Measurements from ENCODE around the gene SETD3.

The SETD3 gene

DNA sequence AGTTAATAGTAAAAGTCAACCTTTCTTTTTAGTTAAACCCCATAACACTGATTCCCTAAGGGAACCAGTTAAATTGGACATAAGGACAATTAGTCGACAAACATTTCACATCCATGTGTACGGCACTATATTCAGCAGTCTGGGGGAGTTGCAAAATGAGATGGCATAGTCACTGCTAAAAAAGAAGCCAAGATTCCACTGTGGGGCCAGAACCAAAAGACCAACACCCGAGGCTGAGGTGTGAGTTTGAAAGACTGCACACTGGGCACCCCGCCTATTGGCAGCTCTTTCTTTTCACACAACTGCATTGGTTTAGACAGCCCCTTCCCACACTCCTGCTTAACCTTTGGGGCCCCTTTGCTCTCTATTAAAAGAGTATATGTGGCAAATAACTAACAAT, 16.7 kb downstream of the SETD3 start:
- H3K27me3 Mint-ChIP-seq (ENCODE audit: low read depth), result no peaks in the 10 kb centered on the region
- no peak overlapping the region for H3K27ac Mint-ChIP-seq
- H3K36me3 Mint-ChIP-seq (ENCODE audit: low read depth), result peaks cover 30% of the 10 kb centered on the region
- H3K9me3 Mint-ChIP-seq, result no peaks in the 10 kb centered on the region
- H3K4me1 Mint-ChIP-seq (ENCODE audit: low read depth), result peaks cover 19% of the 10 kb centered on the region
- no peak overlapping the region for H3K4me3 Mint-ChIP-seq

DNA sequence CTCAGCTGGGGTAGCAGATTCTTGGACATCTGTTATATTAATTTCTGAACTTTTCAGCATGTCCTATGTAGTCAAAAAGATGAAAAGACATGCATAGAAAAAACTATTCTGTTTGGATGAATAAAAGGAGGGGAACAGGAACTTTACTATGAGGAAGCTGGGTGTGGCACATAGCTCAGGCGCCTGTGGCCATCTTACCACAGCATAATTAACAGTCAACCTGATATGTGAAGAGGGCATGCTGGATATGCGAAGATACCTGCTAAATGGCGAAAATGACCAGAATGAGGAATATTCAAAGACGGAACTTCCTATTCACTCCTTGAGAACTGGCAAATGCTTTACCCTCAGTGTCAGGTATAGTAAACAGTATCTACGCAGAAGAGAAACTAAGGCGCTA, 18.4 kb downstream of the SETD3 start:
- H3K36me3 Mint-ChIP-seq (ENCODE audit: low read depth), result peaks cover 38% of the 10 kb centered on the region
- peaks cover 11% of the 10 kb centered on the region for H3K4me1 Mint-ChIP-seq (ENCODE audit: low read depth)
- H3K9me3 Mint-ChIP-seq, result no peaks in the 10 kb centered on the region
- no peaks in the 10 kb centered on the region for H3K27me3 Mint-ChIP-seq (ENCODE audit: low read depth)
- H3K27ac Mint-ChIP-seq, result no peak overlapping the region
- H3K4me3 Mint-ChIP-seq, result no peak overlapping the region

DNA sequence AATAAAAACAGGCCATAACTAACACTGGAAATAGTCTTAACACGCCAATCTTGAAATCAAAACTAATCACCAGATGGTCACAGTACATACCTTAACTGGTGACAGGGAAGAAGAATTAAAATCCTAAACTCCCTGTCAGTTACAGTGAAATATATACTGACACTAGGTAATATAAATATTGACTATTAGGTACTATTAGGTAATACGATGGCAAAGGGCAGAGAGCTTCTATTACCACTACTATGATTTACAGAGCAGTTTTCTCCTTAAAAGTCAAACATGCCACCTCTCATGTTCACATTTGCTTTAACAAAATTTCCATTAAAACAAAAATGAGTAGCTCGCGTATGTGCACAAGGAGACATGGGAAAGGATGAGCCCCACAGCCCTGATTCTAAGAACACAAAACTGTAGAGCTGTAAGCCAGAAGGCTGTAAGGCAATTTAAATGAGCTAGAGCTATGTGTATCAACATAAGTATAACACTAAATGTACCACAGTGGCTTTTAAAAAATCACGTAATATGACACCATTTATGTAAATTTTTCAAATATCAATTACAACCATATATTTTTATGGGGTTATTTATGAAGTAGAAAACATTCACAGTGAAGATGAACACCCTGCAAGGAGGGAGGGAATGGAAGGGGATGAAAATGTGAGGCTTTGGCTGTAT, 19.1 kb downstream of the SETD3 start:
- H3K36me3 Mint-ChIP-seq (ENCODE audit: low read depth), result peaks cover 44% of the 10 kb centered on the region

DNA sequence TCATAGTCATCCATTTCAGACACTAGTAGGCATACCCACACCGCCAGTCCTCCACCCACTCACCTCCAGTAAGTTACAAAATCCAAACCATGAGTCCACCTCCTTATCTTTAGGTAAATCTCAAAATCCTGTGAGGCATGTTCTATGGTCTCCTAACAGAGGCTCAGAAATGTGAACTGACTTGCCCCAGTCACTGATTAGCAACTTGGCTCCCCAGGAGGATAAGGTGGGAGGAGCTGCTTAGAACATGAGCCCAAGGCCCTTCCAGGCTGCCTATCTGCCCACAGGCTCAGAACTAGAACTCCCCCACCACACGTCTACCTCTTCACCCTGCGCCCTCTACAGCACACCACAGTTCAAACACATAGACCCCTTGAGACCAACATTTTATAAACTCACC, 19.9 kb downstream of the SETD3 start:
- Mint-ChIP-seq H3K4me3 (no peak overlapping the region), H3K27ac (no peak overlapping the region), H3K36me3 (ENCODE audit: low read depth) (peaks cover 44% of the 10 kb centered on the region), H3K27me3 (ENCODE audit: low read depth) (no peaks in the 10 kb centered on the region), H3K4me1 (ENCODE audit: low read depth) (peaks cover 11% of the 10 kb centered on the region), H3K9me3 (no peaks in the 10 kb centered on the region)

More for the DNA sequence above, 19.1 kb downstream of the SETD3 start:
- no peaks in the 10 kb centered on the region for H3K27me3 Mint-ChIP-seq (ENCODE audit: low read depth)
- no peak overlapping the region for H3K27ac Mint-ChIP-seq
- peaks cover 11% of the 10 kb centered on the region for H3K4me1 Mint-ChIP-seq (ENCODE audit: low read depth)
- no peak overlapping the region for H3K4me3 Mint-ChIP-seq
- no peaks in the 10 kb centered on the region for H3K9me3 Mint-ChIP-seq

DNA sequence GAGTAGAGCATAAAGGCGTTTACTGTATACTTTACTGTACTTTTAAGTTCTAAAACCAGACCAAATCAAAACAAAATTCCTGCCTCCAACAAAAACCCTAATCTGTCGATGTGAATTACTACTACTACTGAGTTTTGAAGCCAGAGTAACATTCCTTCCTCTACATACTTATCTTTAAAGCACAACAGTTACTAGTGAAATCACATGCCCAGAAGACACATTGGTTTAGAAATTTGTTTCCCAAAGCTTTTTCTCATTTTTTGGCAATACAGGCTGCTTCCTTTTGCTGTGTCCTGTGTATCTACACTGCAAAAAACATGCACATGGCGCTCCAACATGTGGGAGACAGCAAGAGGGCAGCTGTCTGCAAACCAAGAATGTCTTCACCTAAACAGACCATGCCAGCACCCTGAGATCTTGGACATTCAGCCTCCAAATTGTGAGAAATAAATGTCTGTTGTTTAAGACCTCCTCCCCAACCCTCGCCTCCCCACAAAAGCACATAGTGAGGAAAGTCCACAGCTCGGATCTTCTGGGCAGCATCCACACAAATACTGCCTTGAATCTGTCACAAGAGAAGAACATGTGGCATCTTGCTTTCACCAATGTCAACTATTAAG, 21.1 kb downstream of the SETD3 start:
- H3K9me3 Mint-ChIP-seq, result no peaks in the 10 kb centered on the region
- H3K27me3 Mint-ChIP-seq (ENCODE audit: low read depth), result no peaks in the 10 kb centered on the region
- H3K27ac Mint-ChIP-seq, result no peak overlapping the region
- H3K36me3 Mint-ChIP-seq (ENCODE audit: low read depth), result peaks cover 46% of the 10 kb centered on the region
- peaks cover 11% of the 10 kb centered on the region for H3K4me1 Mint-ChIP-seq (ENCODE audit: low read depth)
- H3K4me3 Mint-ChIP-seq, result no peak overlapping the region

DNA sequence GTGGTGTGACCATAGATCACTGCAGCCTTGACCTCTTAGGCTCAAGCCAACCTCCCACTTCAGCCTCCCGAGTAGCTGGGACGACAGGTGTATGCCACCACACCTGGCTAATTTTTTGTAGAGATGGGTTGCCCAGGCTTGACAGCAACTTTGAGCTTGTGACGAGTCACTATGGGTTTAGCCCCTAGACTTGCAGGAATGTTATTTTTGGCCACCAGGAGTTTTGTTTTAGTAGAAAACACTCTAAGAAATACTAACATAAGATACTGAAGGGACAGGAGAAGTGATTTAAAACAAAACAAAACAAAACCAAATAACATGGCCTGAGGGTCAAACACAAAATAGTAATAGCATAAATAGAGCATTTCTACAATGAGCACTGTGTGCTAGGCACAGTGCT, 26.4 kb downstream of the SETD3 start:
- H3K27ac Mint-ChIP-seq, result no peak overlapping the region
- no peaks in the 10 kb centered on the region for H3K4me1 Mint-ChIP-seq (ENCODE audit: low read depth)

DNA sequence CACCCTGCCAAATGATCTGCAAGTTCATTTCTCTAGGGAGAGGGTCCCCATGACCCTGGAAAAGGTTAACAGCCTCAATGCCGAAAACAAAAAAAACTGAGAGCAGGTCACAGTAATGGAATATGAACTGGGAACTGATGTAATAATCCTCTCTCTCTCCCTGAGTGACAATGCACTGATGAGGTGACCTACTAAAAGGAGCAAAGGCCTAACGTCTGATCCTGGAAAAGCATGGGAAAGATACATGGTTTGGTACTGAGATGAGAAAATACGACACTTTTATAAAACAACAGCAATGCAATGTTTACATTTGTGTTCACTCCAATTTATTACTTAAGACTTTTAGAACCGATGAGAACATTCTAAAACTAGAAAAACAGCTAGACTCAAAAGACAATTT, 27.7 kb downstream of the SETD3 start:
- Mint-ChIP-seq H3K27ac (no peak overlapping the region), H3K36me3 (ENCODE audit: low read depth) (peaks cover 18% of the 10 kb centered on the region), H3K4me3 (no peak overlapping the region), H3K27me3 (ENCODE audit: low read depth) (no peaks in the 10 kb centered on the region), H3K4me1 (ENCODE audit: low read depth) (peaks cover 4% of the 10 kb centered on the region), H3K9me3 (no peaks in the 10 kb centered on the region)

More for the DNA sequence above, 26.4 kb downstream of the SETD3 start:
- Mint-ChIP-seq H3K27me3 (ENCODE audit: low read depth) (no peaks in the 10 kb centered on the region), H3K4me3 (no peak overlapping the region), H3K9me3 (no peaks in the 10 kb centered on the region), H3K36me3 (ENCODE audit: low read depth) (peaks cover 19% of the 10 kb centered on the region)

DNA sequence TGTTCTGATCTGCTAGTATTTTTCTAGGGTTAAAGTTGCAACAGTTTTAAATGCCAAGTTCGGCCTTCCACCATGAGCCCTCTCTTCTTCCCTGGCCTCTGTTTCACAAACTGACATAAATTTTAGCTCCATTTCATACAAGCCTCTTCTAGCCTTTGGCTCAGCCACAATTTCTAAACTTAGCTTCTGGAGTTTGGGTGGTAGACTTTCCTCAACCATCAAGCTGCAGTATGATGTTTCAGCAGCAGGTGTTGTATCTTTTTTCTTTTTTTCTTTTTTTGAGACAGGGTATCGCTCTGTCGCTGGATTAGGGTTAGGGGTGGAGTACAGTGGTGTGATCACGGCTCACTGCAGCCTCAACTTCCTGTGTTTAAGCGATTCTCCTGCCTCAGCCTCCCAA, 29.4 kb downstream of the SETD3 start:
- no peak overlapping the region for H3K27ac Mint-ChIP-seq
- H3K4me3 Mint-ChIP-seq, result no peak overlapping the region
- no peaks in the 10 kb centered on the region for H3K27me3 Mint-ChIP-seq (ENCODE audit: low read depth)
- H3K9me3 Mint-ChIP-seq, result no peaks in the 10 kb centered on the region
- H3K36me3 Mint-ChIP-seq (ENCODE audit: low read depth), result peaks cover 16% of the 10 kb centered on the region
- peaks cover 6% of the 10 kb centered on the region for H3K4me1 Mint-ChIP-seq (ENCODE audit: low read depth)

DNA sequence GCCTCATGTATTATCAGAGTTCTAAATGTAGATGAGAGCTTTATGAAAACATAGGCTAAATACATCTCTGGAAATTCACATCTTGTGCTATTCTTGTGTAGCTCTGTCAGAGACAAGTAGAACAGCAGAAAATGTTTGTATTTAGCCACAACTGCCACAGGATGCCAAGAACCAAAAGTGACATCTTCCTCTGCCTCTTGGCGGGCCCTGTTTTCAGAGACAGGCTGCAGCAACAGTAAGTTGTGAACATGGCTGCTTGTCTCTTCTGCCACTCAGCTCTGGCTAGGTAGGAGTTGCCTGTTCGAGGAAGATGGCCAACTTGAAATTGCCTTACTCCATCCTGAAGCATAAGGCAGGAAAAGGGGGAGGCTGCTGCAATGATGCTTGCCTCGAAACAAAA, 30.4 kb downstream of the SETD3 start:
- H3K4me1 Mint-ChIP-seq (ENCODE audit: low read depth), result peaks cover 6% of the 10 kb centered on the region
- no peaks in the 10 kb centered on the region for H3K27me3 Mint-ChIP-seq (ENCODE audit: low read depth)
- no peaks in the 10 kb centered on the region for H3K9me3 Mint-ChIP-seq
- H3K4me3 Mint-ChIP-seq, result no peak overlapping the region
- H3K36me3 Mint-ChIP-seq (ENCODE audit: low read depth), result peaks cover 17% of the 10 kb centered on the region
- no peak overlapping the region for H3K27ac Mint-ChIP-seq

DNA sequence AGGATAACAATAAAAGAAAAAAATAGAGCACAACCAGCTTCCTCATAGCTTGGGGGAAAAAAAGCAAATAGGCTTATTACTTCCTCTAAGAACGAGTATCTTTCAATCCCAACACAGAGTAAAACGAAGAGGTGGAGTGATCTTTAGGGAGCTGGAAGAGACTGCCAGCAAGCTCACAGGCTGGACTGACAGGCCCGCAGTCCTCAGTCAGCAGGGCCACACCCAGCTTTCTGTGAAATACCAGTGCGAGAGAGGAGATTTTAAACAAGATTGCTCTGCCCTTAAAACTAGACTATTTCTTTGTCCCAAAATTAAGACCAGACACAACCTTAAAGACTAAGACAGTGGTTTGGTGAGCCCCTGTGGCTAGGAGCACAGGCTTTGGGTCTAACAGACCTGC, 32.9 kb downstream of the SETD3 start:
- Mint-ChIP-seq H3K27me3 (ENCODE audit: low read depth) (no peaks in the 10 kb centered on the region), H3K4me3 (no peak overlapping the region), H3K9me3 (no peaks in the 10 kb centered on the region), H3K36me3 (ENCODE audit: low read depth) (peaks cover 18% of the 10 kb centered on the region), H3K27ac (no peak overlapping the region), H3K4me1 (ENCODE audit: low read depth) (peaks cover 8% of the 10 kb centered on the region)

DNA sequence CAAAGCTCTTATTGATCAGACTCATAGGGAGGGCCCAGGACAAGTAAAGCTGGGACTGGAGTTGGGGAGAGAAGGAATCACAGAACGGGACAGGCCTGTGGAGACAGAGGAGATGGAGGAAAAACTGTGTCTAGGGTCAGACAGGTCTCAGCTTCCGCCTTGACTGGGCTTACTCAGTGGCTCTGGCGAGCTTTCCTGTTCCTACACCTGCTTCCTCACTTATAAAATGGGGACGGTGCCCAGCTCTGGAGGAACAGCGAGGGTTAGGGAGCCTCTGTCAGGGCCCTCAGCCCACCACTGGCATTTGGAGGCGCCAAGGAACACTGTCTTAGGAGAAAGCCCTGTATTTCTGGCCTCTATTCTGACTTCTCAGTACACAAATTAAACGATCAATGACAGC, 34.7 kb downstream of the SETD3 start:
- no peak overlapping the region for H3K4me3 Mint-ChIP-seq

DNA sequence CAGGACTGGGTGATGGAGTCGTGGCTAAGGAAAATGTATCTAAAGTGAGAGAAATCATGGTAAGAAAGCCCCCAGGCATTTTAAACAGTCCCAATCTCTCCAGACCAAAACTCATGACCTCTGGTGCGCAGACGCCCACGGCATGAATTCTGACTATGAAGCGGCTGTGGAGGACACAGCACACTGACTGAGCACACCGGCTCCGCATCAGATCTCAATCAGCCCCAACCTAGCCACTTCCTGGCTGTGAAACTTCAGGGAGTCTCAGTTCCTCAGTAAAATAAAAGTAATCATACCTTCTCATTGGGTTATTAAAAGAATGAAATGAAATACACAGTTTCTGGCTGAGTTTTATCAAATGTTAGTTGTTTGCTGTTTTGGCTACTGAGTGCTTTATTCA, 38.7 kb downstream of the SETD3 start:
- H3K4me3 Mint-ChIP-seq, result no peak overlapping the region
- peaks cover 26% of the 10 kb centered on the region for H3K36me3 Mint-ChIP-seq (ENCODE audit: low read depth)
- no peaks in the 10 kb centered on the region for H3K27me3 Mint-ChIP-seq (ENCODE audit: low read depth)
- no peak overlapping the region for H3K27ac Mint-ChIP-seq
- H3K9me3 Mint-ChIP-seq, result no peaks in the 10 kb centered on the region
- peaks cover 21% of the 10 kb centered on the region for H3K4me1 Mint-ChIP-seq (ENCODE audit: low read depth)

More for the DNA sequence above, 34.7 kb downstream of the SETD3 start:
- Mint-ChIP-seq H3K4me1 (ENCODE audit: low read depth) (peaks cover 21% of the 10 kb centered on the region), H3K36me3 (ENCODE audit: low read depth) (peaks cover 25% of the 10 kb centered on the region), H3K9me3 (no peaks in the 10 kb centered on the region), H3K27ac (no peak overlapping the region), H3K27me3 (ENCODE audit: low read depth) (no peaks in the 10 kb centered on the region)

DNA sequence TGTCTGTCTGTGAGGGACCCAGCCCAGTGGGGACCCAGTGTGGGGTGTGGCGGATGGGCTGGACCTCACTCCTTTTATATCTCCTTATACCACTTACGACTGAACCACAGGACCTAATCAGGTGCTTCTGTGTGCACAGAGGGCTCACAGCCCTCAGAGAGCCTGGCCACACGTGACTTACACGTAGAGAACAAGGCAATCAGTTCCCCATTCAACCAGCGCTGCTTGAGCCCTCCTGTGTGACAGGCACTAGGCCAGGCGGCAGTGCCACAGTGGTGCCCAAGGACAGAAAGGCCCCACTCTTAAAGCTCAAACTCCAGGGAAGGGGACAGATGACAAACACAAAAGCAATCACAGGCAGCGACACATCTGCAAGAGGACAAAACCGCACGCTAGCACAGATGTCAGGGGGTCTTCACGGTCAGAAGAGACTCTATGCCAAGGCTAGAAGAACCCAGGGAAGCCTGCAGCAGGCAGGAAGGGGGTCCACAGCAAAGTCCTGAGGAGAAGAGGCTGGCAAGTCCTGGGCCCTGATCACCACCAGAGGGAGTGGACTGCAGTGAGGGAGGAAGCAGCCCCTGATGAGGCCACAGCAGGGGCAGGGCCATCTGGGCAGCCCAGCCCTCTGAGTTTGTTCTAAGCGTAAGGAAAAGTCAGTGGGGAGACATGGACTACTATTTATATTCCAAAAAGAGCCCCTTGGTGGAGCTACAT, 39.3 kb downstream of the SETD3 start:
- Mint-ChIP-seq H3K27me3 (ENCODE audit: low read depth) (no peaks in the 10 kb centered on the region), H3K36me3 (ENCODE audit: low read depth) (peaks cover 23% of the 10 kb centered on the region), H3K27ac (peak overlapping the region; percentile 29), H3K9me3 (no peaks in the 10 kb centered on the region), H3K4me1 (ENCODE audit: low read depth) (peaks cover 27% of the 10 kb centered on the region), H3K4me3 (no peak overlapping the region)

DNA sequence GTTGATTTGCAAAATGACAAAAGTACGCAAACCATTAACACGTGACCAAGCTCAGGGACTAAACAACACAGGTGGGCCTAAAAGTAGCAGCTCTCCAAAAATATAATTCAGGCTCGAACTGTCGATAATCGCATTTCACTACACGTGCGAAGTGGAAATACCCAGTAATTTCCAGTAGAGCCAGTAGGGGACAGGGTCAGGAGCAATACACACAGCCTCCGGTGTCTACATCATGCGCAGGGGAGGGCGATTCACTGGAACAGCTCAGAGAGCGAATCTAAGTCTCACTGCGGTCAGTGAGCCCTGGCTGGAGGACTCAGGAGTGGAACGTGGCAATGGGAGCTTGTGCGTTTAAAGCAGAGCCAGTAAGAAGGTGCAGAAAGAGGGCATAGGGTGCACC, 40.4 kb downstream of the SETD3 start:
- Mint-ChIP-seq H3K4me1 (ENCODE audit: low read depth) (peaks cover 34% of the 10 kb centered on the region), H3K36me3 (ENCODE audit: low read depth) (peaks cover 29% of the 10 kb centered on the region), H3K9me3 (no peaks in the 10 kb centered on the region), H3K27ac (no peak overlapping the region), H3K4me3 (no peak overlapping the region), H3K27me3 (ENCODE audit: low read depth) (no peaks in the 10 kb centered on the region)

DNA sequence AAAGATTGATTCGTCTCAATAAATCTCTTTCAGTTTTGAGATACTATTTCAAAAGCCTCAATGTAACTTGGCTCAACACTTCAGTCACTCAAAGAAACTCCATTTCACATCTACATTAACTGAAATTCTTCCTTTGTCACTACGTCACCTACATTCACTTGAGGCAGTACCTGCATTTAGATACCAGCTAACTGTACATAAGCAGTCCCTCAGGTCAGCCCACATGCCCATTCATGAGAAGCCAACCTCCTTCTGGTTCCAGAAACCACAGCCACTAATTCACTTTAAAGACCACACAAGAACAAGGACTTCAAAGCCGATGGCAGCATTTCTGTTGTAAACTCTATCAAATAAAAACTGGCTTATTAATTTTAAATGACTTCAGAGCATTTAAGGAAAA, 43.0 kb downstream of the SETD3 start:
- no peaks in the 10 kb centered on the region for H3K27me3 Mint-ChIP-seq (ENCODE audit: low read depth)
- H3K4me1 Mint-ChIP-seq (ENCODE audit: low read depth), result peaks cover 32% of the 10 kb centered on the region
- H3K27ac Mint-ChIP-seq, result peak overlapping the region; percentile 74
- H3K4me3 Mint-ChIP-seq, result no peak overlapping the region
- peaks cover 34% of the 10 kb centered on the region for H3K36me3 Mint-ChIP-seq (ENCODE audit: low read depth)
- H3K9me3 Mint-ChIP-seq, result no peaks in the 10 kb centered on the region
